AML-193 (cell line): ENCODE results near the gene DDX1.

Experiments
- DNase-seq, 2 experiments: peaks; one replicate each; lab custom pipeline; 2025; lab: John Stamatoyannopoulos, UW

Gene DDX1

GRCh38 chr2:15630121-15630977 lies 38.7 kb downstream of the DDX1 start:
- DNase-seq: no peak

- no peak for DNase-seq
These were observed 39.5 kb downstream of the DDX1 start for GRCh38 chr2:15630978-15631719.

DNA sequence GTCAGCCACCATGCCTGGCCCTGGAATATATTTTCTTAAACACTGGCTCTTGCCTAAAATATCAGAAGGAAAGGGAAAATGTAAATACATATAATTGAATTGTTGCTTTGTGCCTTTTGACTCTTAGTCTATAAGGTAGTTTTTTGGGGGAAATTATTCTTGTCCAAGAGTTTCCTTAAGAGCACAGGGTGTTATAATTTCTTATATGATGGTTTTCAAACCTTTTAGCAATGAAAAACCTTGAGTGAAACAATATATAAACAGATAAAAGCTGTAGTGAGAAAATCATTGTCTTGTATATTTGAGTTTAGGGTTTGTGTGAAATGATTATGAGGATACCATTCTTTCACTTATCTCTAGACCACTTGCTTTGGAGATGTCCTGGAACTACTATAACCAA lies 40.2 kb downstream of the DDX1 start:
- no peak for DNase-seq

DNA sequence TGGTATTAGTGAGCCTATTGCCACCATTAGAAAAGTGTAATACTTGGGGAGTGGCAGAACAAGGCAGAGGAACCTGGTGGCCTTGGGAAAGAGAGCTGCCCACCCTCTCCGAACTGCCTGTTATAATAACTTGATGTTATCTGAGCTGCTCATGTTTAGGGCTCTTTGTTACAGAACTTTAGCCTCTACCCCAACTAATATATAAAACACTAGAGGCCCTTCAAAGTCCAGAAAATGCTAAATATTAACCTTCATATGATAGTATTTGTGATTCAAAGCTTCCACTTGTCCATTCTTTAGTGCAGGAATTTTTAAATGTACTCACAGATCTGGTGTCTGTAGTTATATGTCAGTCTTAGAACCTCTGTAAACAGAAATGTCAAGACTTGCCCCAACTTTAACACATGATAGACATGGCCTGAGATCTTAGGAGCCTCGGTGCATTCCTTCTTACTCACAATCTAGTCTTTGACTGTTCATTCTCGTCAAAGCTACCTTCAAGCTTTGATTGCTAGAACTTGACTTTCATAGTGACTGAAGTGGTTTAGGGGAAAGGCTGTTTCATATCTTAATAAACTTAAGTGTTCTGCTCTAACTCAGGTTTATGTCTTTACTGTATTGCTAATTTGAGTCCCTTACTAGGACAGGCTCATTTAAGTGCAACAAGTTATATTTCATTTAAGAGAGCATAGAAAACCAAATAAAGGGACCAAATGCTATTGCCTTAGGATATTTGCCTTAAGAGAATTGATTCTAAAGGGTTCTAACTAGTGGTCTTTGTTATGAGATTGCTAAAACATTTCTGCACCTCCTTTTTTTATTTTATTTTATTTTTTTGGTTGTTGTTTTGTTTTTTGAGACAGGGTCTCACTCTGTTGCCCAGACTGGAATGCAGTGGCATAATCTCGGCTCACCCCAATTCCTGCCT lies 41.6 kb downstream of the DDX1 start:
- DNase-seq: no peak

GRCh38 chr2:15633971-15634346 lies 42.3 kb downstream of the DDX1 start:
- DNase-seq: no peak

DNA sequence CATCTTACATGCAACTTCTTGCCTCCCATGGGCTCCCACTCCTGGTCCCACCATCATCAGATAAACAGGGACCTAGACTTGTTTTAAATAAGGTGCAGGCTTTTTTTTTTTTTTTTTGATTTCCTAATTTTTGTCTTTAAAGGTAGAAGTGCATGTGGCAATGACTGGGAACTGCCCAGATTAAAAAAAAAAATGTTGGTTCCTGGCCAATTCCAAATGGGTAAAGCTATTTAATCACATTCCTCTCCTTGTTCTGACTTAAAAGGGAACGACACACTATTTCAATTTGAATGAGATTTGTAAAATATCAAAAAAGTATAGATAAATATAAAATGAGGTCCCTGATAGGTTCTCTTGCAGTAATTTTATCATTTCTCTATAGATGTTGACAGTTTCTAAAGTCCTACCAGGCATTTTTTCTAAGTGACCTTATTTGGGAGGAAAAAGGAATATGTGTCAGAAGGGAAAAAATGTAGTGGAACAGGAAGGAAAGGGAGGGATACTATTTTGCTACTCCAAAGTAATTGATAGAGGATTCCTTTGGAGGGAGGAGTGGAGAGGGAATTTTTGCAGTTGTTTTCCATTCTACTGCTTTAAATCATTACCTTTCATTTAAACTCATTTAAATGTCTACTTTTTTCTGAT lies 43.3 kb downstream of the DDX1 start:
- DNase-seq: no peak

DNA sequence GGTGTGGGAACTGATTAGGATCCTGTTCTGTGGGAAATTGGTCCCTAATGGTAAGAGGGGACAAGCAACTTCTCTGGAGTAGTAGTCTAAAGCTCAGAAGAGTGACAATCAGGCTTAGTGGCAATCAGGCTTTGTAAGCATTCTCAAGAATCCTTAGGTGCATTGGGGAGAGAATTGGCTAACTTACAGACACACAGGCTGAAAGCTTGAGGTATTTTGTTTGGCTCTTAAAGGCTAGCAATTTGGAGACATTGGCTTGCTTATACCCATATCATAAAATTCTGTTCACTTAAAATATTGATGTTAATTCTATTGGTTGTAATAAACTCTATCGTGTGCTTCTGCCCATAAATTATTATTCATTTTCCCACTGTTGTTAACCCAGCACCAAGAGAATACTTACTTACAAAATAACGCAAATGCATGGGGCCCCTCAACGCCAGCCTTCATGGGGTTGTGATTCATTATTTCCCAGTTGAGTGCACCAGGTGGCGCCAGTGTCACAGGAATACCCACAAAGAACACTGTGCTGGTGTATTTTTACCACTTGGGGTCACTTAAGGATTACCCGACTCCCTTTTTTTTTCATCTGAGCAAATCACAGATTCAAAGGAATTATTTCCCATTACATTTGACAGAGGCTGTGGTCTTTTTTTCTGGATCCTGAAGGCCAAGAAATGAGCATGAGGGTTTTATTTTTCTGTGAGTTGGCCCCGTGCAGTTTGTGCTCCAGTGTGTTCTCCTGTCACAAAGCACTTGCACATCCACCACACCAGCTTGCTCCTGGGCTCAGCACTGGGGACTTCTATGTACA lies 45.5 kb downstream of the DDX1 start:
- peak; percentile 25 to 40 for DNase-seq

- DNase-seq: no peak
These were observed 47.1 kb downstream of the DDX1 start for GRCh38 chr2:15638720-15639119.

DNA sequence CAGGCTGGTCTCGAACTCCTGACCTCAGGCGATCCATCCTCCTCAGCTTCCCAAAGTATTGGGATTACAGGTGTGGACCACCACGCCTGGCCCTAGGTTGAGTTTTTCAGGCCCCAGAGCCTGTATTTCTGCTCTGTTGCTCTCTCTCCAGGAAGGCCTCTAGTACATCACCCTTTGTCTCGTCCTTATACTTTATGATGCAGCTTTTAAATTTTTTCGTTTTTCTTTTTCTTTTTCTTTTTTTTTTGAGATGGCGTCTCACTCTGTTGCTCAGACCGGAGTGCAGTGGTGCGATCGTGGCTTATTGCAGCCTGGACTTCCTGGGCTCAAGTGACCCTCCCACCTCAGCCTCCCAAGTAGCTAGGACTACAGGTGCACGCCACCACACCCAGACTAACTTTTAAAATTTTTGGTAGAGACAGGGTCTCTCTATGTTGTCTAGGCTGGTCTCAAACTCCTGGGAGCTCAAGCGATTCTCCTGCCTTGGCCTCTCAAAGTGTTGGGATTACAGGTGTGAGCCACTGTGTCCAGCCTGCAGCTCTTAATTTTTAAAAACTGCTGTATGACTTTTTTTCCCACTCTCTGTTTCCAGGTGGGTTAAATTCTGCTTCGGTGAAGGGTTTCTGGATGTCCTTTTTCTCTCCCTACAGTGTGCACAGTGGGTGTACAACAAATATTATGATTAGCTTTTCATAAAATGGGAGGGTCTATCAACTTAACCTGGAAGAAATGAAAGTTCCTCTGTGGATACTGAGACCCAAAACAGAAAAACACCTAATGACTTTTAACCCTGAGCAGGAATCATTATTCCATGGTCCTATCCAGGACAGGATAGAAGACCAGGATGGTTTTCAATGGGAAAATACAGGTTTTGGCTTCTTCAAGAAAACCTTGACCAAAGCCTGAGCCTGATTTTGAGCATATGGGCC lies 47.9 kb downstream of the DDX1 start:
- DNase-seq: no peak

DNA sequence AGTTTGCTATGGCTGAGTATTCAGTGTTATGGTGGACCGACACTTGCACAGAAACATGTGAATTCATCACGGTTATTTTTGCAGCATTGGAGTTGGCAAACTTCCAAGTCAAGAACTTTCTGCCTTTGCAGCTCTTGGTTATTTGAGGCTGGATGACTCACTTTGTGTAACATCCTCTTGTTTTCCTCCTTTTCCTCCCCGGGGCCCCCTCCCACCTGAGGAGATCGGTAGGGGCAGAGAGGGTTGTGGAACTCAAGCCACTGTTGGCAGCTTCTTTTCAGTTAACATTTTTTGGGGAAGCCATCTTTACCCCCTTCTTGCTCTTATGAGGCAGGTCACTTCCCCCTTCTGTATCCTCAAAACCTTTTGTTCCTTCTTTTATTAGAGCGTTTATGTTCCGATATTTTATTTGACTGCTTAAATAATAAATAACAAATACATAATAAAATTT lies 48.6 kb downstream of the DDX1 start:
- DNase-seq: peak; percentile 21 to 44

- no peak for DNase-seq
These were observed 49.1 kb downstream of the DDX1 start for GRCh38 chr2:15640784-15641183.

DNA sequence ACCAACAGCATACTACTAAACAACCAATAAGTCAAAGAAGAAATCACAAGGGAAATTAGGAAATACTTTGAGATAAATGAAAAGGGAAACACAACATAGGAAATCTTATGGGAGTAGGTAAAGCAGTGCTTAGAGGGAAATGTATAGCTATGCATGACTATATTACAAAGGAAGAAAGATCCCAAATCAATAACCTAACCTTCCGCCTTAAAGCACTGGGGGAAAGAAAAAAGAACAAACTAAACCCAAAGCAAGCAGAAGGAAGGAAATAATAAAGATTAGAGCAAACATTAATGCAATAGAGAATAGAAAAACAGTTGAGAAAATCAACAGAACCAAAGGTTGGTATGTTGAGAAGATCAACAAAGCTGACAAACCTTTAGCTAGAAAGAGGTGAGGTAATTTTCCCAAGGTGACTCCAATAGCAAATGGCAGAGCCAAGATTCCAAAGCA lies 49.9 kb downstream of the DDX1 start:
- DNase-seq: no peak

DNA sequence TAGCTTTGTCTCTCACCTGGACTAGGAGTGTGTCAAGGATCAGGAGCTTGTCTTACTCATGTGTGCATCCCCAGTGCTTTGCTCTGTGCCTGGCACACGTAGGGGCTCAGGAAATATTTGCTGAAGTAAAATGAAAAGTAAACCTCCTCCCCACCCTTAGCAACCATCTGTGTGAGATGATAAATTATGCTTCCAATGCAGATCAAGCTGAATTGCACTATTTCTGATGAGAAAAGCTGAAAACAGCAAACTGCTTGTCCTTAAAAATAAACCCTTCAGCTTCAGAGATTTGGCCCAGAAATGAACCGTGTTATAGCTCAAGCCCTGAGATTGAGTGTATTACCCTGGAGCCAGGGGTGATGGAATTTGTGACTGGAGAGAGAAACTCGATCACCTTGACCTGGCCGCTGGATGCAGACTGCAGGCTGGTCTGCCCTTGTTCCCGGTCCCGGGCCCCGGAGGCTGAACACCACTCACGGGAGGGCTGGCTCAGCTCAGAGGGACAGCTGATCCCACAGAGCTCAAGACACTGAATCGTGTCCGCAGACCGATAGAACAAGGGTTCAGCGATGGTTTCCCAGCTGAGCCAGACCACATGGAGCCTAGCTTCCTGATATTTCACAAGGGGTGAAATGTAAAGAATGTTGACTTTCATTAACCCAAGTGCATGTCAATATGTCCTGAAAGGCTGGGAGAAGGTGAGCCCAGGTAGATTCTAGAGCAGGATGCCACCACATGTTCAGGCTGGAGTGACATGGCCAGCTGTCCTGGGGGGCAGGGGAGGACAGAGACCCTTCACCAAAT lies 50.5 kb downstream of the DDX1 start:
- DNase-seq: no peak

- no peak for DNase-seq
These were observed 51.3 kb downstream of the DDX1 start for GRCh38 chr2:15642815-15643500.

DNA sequence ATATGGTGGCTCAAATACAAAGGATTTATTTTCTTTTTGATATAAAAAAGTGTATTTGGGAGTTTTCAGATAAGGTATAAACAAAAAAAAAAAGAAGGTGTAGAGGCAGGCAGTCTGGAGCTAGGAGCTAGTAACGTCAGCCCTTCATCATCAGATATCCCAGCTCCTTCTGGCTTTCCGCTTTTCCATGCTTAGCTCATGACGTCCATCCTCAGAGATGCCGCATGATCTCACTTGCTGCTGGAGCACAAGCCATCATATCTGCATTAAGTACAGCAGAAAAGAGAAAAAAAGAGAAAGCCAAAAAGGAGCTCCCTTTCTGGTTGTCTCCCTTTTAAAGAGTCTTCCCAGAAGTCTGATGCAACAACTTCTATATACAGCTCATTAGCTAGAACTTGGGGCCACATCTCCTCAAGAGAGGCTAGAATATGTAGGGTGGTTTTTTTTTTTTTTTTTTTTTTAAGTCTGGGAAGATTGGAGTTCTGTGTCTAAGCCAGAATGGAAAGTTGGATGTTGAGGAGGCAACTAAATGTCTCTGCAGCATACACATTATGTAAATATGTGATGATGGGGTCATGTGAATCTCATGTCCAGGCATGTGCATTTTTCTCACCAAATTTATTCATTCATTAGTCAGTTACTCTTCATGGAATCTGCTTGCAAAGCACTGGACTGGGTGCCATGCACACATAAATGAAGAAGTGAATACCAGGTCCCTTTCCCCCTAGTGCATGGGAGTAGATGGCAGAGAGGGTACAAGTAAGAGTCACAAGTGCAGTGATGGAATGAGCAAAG lies 52.3 kb downstream of the DDX1 start:
- no peak for DNase-seq

DNA sequence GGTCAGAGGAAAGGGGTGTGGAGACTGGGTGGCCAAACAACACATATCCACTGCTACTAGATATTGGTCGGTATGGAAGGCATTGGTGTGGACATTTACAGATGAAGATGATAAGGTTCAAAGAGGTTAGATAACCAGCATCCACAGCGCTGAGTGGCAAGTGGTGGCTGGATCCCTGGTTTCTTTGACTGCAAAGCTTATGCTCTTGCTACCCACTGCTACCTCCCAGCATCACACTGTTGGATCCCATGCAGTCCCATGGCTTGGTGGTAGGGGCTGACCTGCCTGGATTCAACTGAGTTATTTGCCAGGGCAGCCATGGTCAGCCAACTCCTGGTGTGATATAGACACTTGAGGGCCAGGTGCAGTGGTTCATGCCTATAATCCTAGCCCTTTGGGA lies 53.6 kb downstream of the DDX1 start:
- DNase-seq: no peak

DNA sequence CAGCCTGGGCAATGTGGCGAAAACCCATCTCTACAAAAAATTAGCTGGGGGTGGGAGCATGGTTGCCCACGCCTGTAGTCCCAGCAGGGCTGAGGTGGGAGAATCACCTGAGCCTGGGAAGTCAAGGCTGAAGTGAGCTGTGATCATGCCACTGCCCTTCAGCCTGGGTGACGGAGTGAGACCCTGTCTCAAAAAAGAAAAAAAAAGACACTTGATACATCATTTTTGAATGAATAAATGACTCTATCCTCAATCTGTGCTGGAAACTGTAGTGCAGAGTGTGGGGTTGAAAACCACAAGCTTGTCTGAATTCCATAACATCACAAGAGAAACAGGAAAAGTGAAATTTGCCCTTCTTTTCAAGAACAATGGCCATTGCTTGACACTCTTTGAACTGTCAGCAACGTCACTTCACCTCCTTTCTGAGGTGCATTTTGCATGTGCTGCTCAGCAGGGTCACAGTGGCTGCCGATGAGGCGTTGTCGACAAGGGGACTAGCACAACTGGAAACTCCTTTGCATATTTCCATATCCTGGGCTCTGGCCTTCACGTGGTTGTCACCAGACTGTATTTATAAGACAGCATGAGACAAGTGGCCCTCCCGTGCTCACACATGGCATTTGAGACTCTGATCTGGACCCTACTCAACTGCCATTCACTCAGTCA lies 54.2 kb downstream of the DDX1 start:
- no peak for DNase-seq
